NCI-H345 (cell line): Measurements from ENCODE around the gene PSAT1.

ENCODE experiments used
- DNase-seq: peaks from one replicate; lab custom pipeline; 2025; lab: John Stamatoyannopoulos, UW

The PSAT1 gene

DNA sequence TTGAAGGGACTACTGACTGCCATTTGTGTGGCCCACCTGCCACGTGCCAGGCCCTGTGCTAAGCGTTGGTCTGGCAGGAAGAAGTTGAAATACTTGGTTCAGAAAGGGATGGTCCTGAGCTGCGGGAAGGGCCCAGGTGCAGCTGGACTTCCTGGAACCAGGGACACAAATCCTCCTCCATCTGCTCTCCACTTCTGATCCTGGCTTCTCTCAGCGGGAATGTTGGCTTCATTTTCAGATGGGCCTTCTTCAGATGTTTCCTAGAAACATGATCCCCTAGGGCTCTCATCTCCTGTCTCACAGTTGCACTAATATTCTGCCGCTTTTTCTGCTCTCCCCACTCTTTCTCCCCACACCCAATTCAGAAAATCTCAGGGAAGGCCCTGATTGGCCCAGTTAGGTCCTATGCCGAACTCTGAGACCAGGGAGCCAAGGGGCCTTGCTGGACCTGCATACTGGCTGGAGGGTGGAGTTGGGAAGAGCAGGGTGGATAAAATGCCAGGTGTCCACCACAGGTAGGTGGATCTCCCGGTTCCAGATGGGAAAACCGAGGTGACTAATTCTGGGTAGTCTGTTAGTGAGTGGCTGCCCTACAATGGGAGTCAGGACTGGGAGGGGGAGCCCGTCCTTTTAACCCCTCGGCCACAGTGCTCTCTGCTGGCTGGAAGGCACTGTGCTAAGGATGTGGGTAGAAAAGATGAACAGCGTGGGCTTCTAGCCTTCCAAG, 19.4 kb downstream of the PSAT1 start:
- no peak for DNase-seq

DNA sequence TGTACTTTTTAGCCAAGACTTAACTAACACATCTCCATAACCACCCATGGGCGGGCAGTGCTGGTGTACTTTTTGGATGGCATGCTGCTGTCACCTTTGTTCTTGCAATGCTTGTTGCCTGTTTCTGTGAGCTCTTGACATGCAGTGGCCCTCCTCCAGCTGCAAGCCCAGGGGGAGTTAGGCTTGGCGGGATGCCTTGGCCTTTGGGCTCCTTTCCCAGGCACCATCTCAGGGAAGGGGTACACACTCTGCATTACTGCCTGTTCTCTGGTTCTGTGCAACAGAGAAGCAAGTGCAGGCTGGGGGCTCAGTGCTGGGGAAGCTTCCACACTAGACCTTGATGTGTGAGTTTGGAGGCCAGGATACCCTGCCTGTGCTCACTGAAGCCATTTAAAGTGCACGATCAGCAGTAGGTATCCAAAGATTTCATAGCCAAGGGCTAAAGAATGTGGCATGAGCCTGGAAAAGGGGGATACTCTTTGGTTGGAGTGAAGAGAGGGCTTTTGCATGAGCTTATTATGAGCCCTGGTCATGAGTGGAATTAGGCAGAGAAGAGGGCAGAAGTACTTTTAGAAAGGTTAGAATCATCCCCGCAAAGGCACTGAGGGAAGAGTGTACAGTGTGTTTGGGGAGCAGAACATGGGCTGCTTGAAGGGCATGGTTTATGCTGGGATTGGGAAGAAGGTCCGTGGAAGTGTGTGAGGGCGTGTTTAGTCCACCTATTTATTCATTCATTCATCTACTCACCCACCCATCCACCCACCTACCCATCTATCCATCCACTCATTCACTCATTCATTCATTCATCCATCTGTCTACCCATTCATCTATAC, 22.5 kb downstream of the PSAT1 start:
- DNase-seq, result no peak

DNA sequence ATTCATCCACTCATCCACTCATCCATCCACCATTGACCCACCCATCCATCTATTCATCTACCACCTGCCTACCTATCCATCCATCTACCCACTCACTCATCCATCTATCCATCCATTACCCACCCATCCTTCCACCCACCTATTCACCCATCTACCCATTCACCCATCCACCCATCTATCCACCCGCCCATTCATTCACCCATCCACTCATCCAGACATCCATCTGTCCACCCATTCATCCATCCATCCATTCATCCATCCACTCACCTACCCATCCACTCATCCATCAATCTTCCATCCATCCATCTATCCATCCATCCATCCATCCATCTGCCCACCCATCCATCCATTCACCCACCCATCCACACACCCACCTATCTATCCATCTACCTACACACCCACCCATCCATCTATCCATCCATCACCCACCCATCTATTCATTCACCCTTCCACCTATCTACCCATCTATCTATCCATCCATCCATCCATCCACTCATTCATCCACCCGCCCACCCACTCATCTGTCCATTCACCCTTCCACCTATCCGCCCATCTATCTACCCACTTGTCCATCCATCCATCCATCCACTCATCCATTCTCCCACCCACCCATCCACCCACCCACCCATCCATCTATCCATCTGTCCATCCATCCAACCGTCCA, 23.2 kb downstream of the PSAT1 start:
- no peak for DNase-seq

DNA sequence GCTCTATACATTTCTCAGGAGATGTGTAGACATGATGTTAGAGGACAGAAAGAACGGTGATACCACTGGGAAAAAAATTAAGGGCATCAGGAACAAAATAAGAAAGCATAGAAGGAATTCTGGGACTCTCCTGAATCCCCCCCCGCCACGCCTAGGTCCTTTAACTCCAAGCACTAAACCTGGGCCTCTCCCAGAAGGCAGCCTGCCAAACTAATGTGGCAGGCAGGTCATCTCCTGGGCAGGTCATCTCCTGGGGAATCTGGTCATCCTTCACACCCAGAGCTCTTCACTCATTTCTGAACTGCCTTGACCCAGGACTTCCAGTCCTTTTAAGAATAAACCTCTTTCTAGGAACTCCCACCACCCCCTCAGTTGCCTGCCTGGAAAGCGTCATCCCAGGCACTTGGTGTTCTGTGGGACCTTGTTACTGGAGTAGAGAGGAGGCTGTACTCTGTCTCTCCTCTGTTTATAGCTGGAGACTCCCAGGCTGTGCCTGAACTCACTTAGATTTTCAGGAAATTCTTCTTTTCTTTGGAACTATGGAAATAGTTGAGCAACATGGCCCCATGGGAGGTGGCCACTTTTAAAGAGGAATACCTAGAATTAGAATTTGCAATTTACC, 24.1 kb downstream of the PSAT1 start:
- DNase-seq, result no peak

DNA sequence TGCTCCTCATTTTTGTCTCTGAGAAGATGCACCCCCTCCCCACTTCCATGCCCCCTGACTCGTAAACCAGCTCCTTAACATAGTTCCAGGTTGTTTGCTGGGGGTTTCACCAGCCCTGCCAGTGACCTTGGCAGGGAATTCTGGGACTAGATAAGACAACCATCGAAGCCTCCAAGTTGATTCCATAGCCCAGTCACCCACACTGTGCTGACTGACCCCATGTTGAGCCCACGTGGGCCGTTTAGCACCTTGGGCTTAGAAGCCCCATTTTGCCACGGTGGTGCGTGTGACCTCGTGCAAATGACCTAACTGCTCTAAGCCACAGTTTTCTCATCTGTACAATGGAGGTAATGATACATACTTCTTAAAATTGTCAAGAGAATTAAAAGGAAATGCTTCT, 24.6 kb downstream of the PSAT1 start:
- DNase-seq, result no peak

DNA sequence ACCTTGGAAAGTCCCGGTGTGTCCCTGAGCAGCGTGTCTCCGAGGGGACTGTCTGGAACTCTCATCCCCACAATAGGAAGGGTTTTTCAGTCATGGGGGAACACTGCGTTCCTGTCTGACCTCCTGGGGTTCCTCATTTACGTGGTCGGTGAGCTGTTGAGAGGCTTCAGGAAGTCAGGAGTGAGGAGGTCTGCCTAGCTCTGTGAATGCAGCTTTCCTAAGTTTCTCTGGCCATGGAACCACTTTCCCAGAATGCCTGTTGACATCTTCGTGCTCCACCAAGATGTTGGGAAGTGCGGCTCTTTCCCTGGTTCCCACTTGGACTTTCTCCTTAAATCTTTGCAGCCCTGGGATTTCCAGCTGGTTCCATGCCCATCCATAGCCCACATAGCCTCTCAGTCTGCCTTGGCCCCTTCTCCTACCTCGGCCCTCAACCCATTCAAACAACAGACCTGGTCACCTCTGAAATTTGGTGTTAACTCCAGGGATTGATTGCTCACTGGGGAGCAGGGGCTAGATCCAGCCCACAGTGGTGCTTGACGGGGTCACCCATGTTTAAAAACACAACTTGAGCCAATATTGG, 27.2 kb downstream of the PSAT1 start:
- no peak for DNase-seq

DNA sequence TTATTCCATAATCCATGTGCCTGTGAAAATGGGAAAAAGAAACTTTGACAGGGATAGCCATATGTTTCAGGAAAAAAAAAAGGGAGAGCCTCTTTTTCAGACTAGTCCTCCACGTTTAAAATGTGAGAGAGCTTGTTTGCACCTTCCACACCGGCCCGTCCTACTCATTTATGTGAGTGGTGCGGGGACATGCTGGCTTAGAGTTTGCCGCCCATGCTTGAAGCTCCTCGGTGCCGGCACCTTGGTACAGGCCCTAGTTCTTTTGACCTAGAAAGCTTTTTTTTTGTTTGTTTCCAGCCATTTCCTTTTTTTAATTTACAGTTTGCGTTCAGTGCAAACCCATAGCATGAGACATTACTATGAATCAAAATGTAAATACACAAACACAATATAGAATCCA, 27.8 kb downstream of the PSAT1 start:
- DNase-seq, result no peak

DNA sequence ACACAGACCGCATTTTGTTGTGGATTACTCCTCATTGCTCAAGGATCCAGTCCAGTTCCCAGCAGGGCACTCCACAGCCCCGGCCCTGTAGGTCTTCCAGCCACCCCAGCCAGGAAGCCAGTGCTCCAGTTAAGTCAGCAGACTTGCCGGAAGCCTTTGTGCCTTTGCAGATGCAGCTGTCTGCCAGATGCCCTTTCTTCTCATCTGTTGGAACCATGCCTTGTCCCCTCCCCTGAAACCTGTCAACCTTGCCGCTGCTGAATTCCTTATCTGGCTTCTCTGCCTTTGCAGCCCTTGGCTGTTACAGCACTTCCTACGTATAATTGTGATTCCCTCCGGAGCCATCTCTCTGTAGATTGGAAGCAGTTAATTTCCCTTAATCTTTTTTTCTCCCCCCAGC, 28.4 kb downstream of the PSAT1 start:
- no peak for DNase-seq

DNA sequence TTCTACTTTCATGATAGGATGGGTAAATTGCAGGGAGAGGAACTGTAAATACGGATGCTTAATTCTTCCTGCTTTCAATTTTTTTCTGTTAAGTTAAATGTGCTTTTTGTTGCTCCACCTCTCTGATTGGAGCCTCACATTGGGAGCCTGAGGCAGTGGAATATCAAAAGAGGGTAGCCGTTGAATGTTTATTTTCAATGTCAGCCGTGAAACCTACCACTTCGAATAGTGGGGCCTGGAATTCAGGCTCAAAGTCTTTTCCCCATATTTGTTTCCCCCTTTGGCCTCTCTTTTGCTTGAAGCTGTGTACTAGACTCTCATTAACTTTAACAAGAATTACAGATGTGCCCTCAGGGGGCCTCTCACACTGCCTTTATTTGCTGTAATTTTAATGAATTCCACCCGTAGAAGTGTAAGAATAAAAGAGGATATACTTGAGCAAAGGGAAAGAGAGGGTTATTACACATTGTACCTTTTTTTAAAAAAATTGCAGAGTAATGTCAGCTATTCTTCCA, 29.0 kb downstream of the PSAT1 start:
- no peak for DNase-seq

DNA sequence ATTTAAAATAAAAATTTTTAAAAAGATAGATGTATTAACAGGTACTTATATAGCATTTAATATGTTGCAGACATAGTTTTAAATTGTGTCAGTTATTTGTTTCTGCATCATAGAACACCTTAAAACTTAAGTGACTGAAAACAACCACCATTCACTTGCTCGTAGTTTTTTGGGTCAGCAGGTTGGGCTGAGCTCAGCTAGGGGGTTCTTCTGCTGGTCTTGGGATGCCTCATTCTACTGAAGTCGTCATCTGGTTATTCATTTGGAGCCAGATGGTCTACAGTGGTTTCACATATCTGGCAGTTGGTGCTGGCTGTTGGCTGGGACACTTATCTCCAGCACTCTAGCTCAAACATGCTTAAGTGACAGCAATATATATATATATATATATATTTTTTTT, 29.6 kb downstream of the PSAT1 start:
- no peak for DNase-seq

DNA sequence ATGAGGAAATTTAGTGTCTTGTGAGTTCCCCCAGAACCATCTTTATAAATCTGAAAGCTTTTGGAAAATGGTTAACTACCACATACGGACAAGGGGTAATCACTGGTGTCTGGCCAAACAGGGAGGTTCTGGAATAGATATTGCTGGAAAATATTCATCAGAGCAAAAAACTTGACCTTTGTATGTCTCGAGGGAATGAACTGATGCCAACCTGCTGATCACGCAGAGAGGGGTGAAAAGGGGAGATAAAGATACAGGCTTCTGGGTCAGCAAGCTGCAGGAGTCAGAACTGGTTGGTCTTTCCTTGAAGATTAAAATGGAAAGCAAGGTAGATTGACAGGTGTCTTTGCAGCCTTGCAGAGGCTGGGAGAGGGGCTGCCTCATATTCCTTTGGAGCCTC, 35.5 kb downstream of the PSAT1 start:
- DNase-seq, result no peak

DNA sequence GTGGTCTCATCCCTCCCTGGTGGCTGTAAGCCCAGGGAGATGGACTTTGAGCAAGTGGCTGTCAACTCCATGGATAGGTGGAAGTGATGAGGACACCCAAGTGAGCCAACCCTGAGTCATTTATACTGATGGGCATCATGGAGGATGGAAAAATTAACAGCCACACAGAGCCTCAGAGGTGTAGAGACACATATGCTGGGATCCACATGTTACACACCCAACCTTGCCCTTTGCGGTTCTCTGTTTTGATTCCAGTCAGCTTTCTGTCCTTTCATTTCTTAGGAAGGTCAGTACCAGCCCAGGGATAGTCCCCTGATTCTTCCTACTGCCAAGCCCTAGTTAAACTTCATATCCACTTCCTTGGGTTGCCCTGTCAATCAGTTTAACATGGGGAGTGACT, 51.9 kb downstream of the PSAT1 start:
- no peak for DNase-seq

DNA sequence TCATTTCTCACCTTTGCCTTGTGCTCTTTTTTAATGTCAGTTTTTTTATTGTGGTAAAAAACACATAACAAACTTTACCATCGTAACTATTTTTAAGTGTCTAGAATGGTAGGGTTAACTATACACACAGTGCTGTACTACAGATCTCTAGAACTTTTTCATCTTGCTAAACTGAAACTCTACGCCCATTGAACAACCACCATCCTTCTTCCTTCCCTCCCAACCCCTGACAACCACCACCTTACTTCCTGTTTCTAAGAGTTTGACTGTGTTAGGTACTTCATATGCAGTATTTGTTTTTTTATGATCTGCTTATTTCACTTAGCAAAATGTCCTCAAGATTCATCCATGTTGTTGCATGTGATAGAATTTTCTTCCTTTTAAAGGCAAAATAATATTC, 54.9 kb downstream of the PSAT1 start:
- no peak for DNase-seq

DNA sequence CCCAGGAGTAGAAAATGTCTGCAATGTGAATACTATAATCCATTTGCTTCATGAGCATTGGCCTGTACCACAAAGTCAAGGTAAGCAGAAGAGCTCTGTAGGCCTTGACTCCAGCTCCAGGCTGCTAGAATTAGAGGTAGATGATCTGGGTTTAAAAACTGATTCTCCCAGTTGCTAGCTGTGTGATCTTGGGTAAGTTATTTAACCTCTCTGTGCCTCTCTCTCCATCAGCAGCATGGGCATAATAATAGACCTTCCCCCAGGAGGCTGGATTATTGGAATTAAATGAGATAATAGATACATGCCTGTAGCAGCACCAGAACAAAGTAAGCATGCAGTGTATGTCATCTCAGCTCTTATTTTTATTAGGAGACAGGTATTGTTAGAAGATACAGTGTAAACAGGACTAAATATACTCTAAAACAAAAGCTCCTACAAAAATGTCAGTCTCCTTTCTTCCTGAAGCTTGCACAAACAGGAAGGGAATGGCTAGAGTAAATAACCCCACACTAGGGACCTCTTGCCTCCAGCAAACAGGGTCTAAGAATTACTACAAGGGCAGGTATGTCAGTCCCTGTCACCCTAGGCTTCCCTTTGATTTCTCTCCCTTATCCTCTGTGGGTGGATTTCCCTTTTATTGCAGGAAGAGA, 57.5 kb downstream of the PSAT1 start:
- DNase-seq, result no peak

DNA sequence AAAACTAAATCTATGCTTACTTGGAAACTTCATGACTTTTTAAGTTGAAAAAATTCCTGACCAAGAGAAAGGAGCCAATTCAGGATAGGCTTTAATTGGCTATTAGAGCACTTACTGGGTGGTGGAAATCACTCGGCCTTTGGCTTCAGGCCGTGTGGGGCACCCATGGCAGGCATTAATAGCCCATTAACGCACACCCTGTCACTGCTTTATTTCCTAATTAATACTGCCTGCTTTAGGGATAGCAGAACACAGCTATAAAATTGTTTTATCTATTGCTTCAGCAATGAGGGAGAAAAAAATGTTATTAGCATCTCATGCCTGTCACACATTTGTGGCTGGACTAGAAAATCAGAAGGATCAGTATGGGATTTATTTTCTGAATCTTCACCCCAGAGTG, 58.1 kb downstream of the PSAT1 start:
- no peak for DNase-seq

DNA sequence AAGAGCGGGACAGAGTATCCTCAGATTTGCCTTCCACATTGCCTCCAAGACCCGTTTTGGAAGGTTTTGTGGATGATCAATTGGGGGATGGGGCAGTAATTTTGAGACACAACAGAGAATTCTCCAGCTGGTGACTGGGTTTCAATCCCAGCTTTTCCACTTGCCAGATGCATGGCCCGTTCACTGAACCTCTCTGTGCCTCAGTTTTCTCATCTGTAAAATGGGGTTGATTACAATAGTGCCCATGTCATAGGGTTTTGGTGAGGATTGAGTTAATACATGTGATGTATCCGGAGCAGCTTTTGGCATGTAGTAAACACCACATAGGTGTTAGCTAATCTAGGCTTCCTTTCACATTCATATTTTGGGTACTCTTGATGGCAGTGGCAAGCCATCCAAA, 59.7 kb downstream of the PSAT1 start:
- no peak for DNase-seq

DNA sequence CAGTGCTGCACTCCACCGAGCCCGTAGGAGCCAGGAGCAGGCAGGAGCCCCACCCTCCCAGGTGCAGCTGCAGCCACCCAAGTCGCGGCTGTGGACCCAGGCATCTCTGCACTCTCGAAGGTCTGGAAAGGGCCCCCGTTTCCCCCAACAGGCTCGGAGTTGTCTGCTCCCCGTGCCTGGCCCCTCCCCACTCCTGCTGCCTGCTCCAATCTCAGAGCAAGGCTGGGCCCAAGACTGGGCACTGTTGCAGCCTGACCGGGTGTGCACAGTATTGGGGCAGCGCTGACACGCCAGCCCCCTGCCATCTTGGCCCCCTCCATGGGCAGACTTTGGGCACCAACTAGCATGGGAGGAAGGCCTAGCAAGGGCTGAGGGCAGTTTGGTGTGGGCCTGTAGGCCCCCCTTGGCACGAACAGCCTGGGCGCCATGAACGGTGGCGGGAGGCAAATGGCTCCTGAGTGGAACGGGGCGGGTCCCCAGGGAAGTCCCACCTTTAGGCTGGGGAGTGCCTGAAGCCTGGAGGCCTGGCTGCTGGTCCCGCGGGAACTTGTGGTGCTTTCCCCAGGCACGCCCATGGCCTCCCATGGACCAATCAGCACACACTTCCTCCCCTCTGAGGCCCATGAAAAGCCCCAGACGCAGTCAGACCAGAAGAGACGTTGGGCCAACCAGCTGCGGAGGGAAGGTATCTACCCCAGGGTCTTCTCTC, 60.4 kb downstream of the PSAT1 start:
- no peak for DNase-seq

DNA sequence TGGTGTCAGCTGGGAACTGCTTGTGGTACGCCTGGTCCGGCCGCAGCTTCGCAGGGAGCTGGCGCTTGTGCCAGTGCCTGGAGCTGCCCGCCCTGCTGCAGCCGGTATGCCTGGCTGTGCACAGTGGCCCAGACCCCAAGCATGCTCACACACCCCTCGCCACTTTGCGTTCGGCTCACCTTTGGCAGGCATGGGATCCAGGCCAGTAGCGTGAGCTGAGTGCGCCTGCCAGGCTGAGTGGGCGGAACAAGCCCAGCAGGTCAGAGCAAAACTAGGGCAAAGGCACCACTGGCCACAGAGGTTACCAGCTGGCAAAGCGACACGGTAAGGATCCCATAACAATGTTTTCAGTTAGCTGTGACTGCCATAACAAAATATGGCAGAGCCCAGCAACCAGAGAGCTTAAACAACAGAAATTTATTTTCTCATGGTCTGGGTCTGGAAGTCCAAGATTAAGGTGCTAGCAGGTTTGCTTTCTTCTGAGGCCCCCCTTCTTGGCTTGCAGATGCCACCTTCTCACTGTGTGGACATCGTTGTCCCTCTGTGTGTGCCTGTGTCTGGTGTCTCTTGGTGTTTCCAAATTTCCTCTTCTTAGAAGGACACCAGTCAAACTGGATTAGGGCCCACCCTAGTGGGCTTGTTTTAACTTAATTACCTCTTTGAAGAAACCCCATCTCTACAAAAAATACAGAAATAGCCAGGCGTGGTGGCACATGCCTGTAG, 61.6 kb downstream of the PSAT1 start:
- no peak for DNase-seq

DNA sequence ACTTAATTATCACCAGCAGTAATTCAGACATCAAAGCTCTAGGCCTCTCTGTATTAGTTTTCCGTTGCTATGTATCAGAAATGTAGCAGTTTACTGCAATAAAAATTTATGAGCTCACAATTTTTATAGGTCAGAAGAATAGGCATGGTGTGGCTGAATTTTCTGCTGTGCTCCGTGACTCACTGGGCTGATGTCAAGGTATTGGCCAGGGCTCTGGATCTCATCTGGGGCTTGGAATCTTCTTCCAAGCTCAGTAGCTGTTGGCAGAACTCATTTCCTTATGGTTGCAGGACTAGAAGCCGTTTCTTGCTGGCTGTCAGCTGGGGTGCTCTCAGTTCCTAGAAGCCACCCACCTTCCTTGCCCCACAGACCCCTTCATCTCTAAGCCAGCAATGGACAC, 66.3 kb downstream of the PSAT1 start:
- DNase-seq, result no peak
